GM12878 (cell line): ENCODE results near the gene SOWAHD. TPM values are rescaled to one million over a fixed set of nuclear protein-coding genes. Genes with fewer than 3 reads are reported as not detected.
A peak's percentile ranks its signal among the peaks of the same experiment; 100 is the strongest.

Experiments
- ATAC-seq: fragments of 200-7000 bp; cut with Tn5 transposase; 3 replicates; pipeline ENCODE4 v1.9.1; 2020; ENCODE audit warnings: mild to moderate bottlenecking, moderate library complexity
- BruUV-seq: library from RNA; stranded (reverse); fragments of 400-500 nt; replicated peaks from 2 replicates; lab custom pipeline; 2021; lab: Mats Ljungman, UMichigan
- CTCF ChIA-PET: fragments of 300-600 bp; sonication (Branson Sonifier 250); formaldehyde crosslinking; extraction: SDS; loops from one replicate; lab custom pipeline; 2021; ENCODE audit warnings: inconsistent platforms; lab: Yijun Ruan, JAX
- POLR2A ChIA-PET: fragments of 350-600 bp; formaldehyde crosslinking; extraction: SDS; loops from one replicate; lab custom pipeline; 2021; ENCODE audit warnings: inconsistent platforms; lab: Charles Lee
- RAD21 ChIA-PET: fragments of 300-600 bp; sonication (Branson Sonifier 250); formaldehyde crosslinking; loops from one replicate; lab custom pipeline; 2023; ENCODE audit warnings: antibody characterized with exemption; ENCODE audit not compliant: unreplicated experiment; lab: Charles Lee
- SMC1A ChIA-PET: fragments of 300-600 bp; sonication (Branson Sonifier 250); formaldehyde crosslinking; loops from one replicate; lab custom pipeline; 2023; ENCODE audit not compliant: unreplicated experiment, uncharacterized antibody; lab: Charles Lee
- DNase-seq: peaks from one replicate; pipeline ENCODE4 v3.0.0-alpha.2; 2011; ENCODE audit warnings: low read depth, low spot score
- FAIRE-seq: peaks from 3 replicates; lab custom pipeline; 2011; peaks lifted over from hg19 to GRCh38; lab: Jason Lieb, UNC
- H2AFZ ChIP-seq: 2 replicates; pipeline ENCODE4 v1.6.0; 2011; ENCODE audit warnings: low read depth, low read length, control low read depth; ENCODE audit not compliant: control insufficient read depth
- H3K27ac ChIP-seq: 2 replicates; pipeline ENCODE4 v1.5.1; 2011; ENCODE audit warnings: control low read depth; ENCODE audit not compliant: control insufficient read depth, insufficient read depth
- H3K27me3 ChIP-seq, 2 experiments: replicated peaks in 1 of 2; 2 replicates each; pipeline versions ENCODE4 v1.6.0 to v1.6.1; 2011; ENCODE audit warnings: low read length in 1 of 2; ENCODE audit not compliant: control insufficient read depth in 2 of 2, insufficient read depth in 2 of 2
- H3K36me3 ChIP-seq, 2 experiments: 2 replicates each; pipeline ENCODE4 v1.5.1; 2011; ENCODE audit warnings: low read length in 1 of 2; ENCODE audit not compliant: control insufficient read depth in 2 of 2, insufficient read depth in 2 of 2
- H3K4me1 ChIP-seq: 2 replicates; pipeline ENCODE4 v1.6.1; 2011; ENCODE audit warnings: mild to moderate bottlenecking, low read length, moderate library complexity, mixed read lengths; ENCODE audit not compliant: control insufficient read depth, insufficient read depth
- H3K4me2 ChIP-seq: 2 replicates; pipeline ENCODE4 v1.6.0; 2011; ENCODE audit warnings: control low read depth; ENCODE audit not compliant: control insufficient read depth, insufficient read depth
- H3K4me3 ChIP-seq: fragments of 200-600 bp; sonication (generic); 2 replicates; pipeline ENCODE4 v1.5.1; 2016
- H3K79me2 ChIP-seq: 2 replicates; pipeline ENCODE4 v1.6.0; 2011; ENCODE audit warnings: low read length; ENCODE audit not compliant: control insufficient read depth, insufficient read depth
- H3K9ac ChIP-seq: 2 replicates; pipeline ENCODE4 v1.8.0; 2011; ENCODE audit warnings: low read length, control low read depth, mixed read lengths; ENCODE audit not compliant: control insufficient read depth, insufficient read depth
- H3K9me3 ChIP-seq: replicated peaks from 3 replicates; pipeline ENCODE4 v1.5.1; 2011; ENCODE audit warnings: mild to moderate bottlenecking, low read length; ENCODE audit not compliant: control insufficient read depth, insufficient read depth
- H4K20me1 ChIP-seq: 2 replicates; pipeline ENCODE4 v1.6.0; 2011; ENCODE audit not compliant: control insufficient read depth, insufficient read depth
- ATF7 ChIP-seq: fragments of 450-650 bp; IDR thresholded peaks from 2 replicates; pipeline ENCODE4 v1.6.1; 2016; ENCODE audit warnings: low read depth, mild to moderate bottlenecking
- BHLHE40 ChIP-seq, 2 experiments: fragments of 450-650 bp in 1 of 2; IDR thresholded peaks; 2 replicates each; pipeline ENCODE4 v1.6.1; 2011 to 2017; ENCODE audit warnings: low read depth in 2 of 2, borderline replicate concordance in 1 of 2, improper control_type of control experiment in 1 of 2, low read length in 1 of 2, mild to moderate bottlenecking in 1 of 2
- DPF2 ChIP-seq: fragments of 450-650 bp; IDR thresholded peaks from 2 replicates; pipeline ENCODE4 v1.6.1; 2017; ENCODE audit warnings: mild to moderate bottlenecking
- NR2C2 ChIP-seq: IDR thresholded peaks from 2 replicates; pipeline ENCODE4 v1.6.1; 2011; ENCODE audit warnings: borderline replicate concordance, low read depth; ENCODE audit not compliant: control insufficient read depth, insufficient read length
- PML ChIP-seq: IDR thresholded peaks from 2 replicates; pipeline ENCODE4 v1.6.1; 2012; ENCODE audit warnings: low read length, inconsistent platforms
- POLR2AphosphoS5 ChIP-seq: IDR thresholded peaks from 2 replicates; pipeline ENCODE4 v1.6.1; 2011; ENCODE audit warnings: mild to moderate bottlenecking, low read length, inconsistent platforms
- PRDM15 ChIP-seq: fragments of 450-650 bp; formaldehyde crosslinking; IDR thresholded peaks from 2 replicates; pipeline ENCODE4 v1.4.0; 2020; ENCODE audit warnings: mild to moderate bottlenecking, moderate library complexity
- RAD21 ChIP-seq: IDR thresholded peaks from 2 replicates; pipeline ENCODE4 v1.6.1; 2011; ENCODE audit warnings: mild to moderate bottlenecking, low read depth, low read length, moderate library complexity; ENCODE audit not compliant: insufficient read depth
- RFX5 ChIP-seq: IDR thresholded peaks from 2 replicates; pipeline ENCODE4 v1.6.1; 2011; ENCODE audit warnings: low read depth, low read length, improper control_type of control experiment
- SIX5 ChIP-seq: IDR thresholded peaks from 2 replicates; pipeline ENCODE4 v1.6.1; 2011; ENCODE audit warnings: mild to moderate bottlenecking, low read depth, low read length, moderate library complexity; ENCODE audit not compliant: severe bottlenecking
- SMARCA5 ChIP-seq: fragments of 450-650 bp; IDR thresholded peaks from 2 replicates; pipeline ENCODE4 v1.6.1; 2017; ENCODE audit warnings: mild to moderate bottlenecking
- SUPT20H ChIP-seq: IDR thresholded peaks from 2 replicates; pipeline ENCODE4 v1.6.1; 2011; ENCODE audit warnings: low read depth, mild to moderate bottlenecking, low read length, moderate library complexity, borderline replicate concordance; ENCODE audit not compliant: control insufficient read depth
- ZNF217 ChIP-seq: fragments of 450-650 bp; IDR thresholded peaks from 2 replicates; pipeline ENCODE4 v1.6.1; 2017; ENCODE audit warnings: antibody characterized with exemption, mild to moderate bottlenecking
- ZNF274 ChIP-seq: IDR thresholded peaks from one replicate; pipeline ENCODE4 v1.8.0; 2011; ENCODE audit not compliant: insufficient read length, insufficient read depth
- WGBS: methylation state at CpG from one replicate; pipeline ENCODE4 v1.1.6; 2016; ENCODE audit warnings: low lambda C conversion rate; ENCODE audit not compliant: insufficient replicate concordance, insufficient coverage; ENCODE audit errors: missing lambda C conversion rate; 5-methylcytosine and 5-hydroxymethylcytosine counted together
- in situ Hi-C: fragments of 300-500 bp; cut with MboI; formaldehyde crosslinking; loops from 9 replicates; pipeline ENCODE4 v1.14.3; 2018; ENCODE audit warnings: mixed read lengths
- intact Hi-C: fragments of 100-400 bp; cut with micrococcal nuclease; formaldehyde crosslinking; loops from one replicate; pipeline ENCODE4 v1.14.2; 2022; ENCODE audit not compliant: unreplicated experiment
- polyA plus RNA-seq, 11 experiments: library from polyadenylated mRNA; depleted of rRNA in 4 of 11; unstranded in 6 of 11; stranded (reverse) in 5 of 11; fragments of >200 nt; fragmentation: Nextera tagmentation in 4 of 11; fragmentation: Illumina TruSeq in 1 of 11; extraction: Ambion mirVana in 4 of 11; extraction: Trizol in 1 of 11; gene quantifications; 1 replicate in 1 of 11; 2 replicates in 10 of 11; pipeline versions ENCODE4 v1.2.1 to v1.2.3, GENCODE V29; 2011 to 2016; ENCODE audit warnings: inconsistent platforms in 2 of 11, missing spikeins in 2 of 11, low read depth in 1 of 11
- total RNA-seq, 4 experiments: library from RNA; depleted of rRNA in 3 of 4; stranded (reverse); fragments of >200 nt in 3 of 4; fragmentation: Illumina TruSeq in 1 of 4; extraction: Trizol in 1 of 4; gene quantifications; 2 replicates each; pipeline versions ENCODE4 v1.2.1 to v1.2.3, GENCODE V29; 2013 to 2021
- TF ChIP-seq, protein P1 (sequence below), 3 experiments: IDR thresholded peaks in 2 of 3; conservative IDR thresholded peaks in 1 of 3; 2 replicates each; pipeline ENCODE4 v1.5.1; 2011; ENCODE audit warnings: low read depth in 3 of 3, low read length in 3 of 3, mild to moderate bottlenecking in 3 of 3, control low read depth in 2 of 3, moderate library complexity in 2 of 3, inconsistent platforms in 1 of 3, mixed read lengths in 1 of 3; ENCODE audit not compliant: control insufficient read depth in 2 of 3, insufficient read depth in 1 of 3; ENCODE audit errors: extremely low read depth in 1 of 3

The SOWAHD gene
- total and polyA plus RNA-seq, 10 of the 15 experiments (the other 5 are each of a cell fraction or from before 2014, with no cell fraction given), result 0.27 to 7.4 (median 2.6) TPM

- TF ChIP-seq RAD21 (peak; percentile 45), SIX5 (no peak), DPF2 (0 out of 2 replicates have a peak, but pooled peaks have one; percentile 22)
Measured at GRCh38 chrX:119790977-119791436, 32.6 kb downstream of the SOWAHD start (continued).

- in situ Hi-C loops, result no loop called here
- Histone ChIP-seq H3K79me2 (peaks cover 50% of the 10 kb centered on the region), H3K9ac (peak within 1 kb of the TSS; percentile 93), H4K20me1 (no peaks in the 10 kb centered on the region; the same call in 1 of the 2 replicates), H3K27me3 (no peaks in the 10 kb centered on the region), H3K4me2 (peak within 1 kb of the TSS; percentile 69), H3K4me3 (peak within 1 kb of the TSS; percentile 76), H3K9me3 (no peaks in the 10 kb centered on the region), H3K27ac (peak within 1 kb of the TSS; percentile 90), H2AFZ (peak within 1 kb of the TSS; percentile 75), H3K4me1 (no peaks in the 10 kb centered on the region; the same call in 1 of the 2 replicates), H3K36me3 (peaks cover 2 to 6% of the 10 kb centered on the region in 2 experiments; a peak in 2 of 4 replicates)
- peak; percentile 51 for DNase-seq
- ATAC-seq, result peak; percentile 90
- intact Hi-C loops, result loop anchor here (2.0 to 5.0 kb wide), 3 partner anchors 61 to 151 kb away; partner anchors contain the start of genes NKAP and UPF3B
- TSS peak; percentile 90 for BruUV-seq
- no peak for FAIRE-seq
- 37% methylated on average over 57 of the region's 58 CpGs for WGBS
- SMC1A ChIA-PET, result interaction anchor here (0.7 to 1.7 kb wide), 15 partner anchors 30 to 322 kb away, joined by 3 to 10 read pairs (median 3); partner anchors contain the start of genes RNF113A, SOWAHD and UPF3B
- RAD21 ChIA-PET, result interaction anchor here (0.8 to 3.3 kb wide), 21 partner anchors 16 to 674 kb away, joined by 3 to 21 read pairs (median 4); partner anchors contain the start of genes NDUFA1, NKRF, RNF113A and SOWAHD
- CTCF ChIA-PET, result interaction anchor here (0.7 to 1.9 kb wide), 13 partner anchors 11 to 156 kb away, joined by 3 to 10 read pairs (median 4); partner anchors contain the start of genes SOWAHD and UPF3B
- POLR2A ChIA-PET, result interaction anchor here (0.5 to 2.2 kb wide), 18 partner anchors 16 to 406 kb away, joined by 3 to 24 read pairs (median 4); partner anchors contain the start of genes NDUFA1, RNF113A, SEPTIN6 and SOWAHD
- TF ChIP-seq POLR2AphosphoS5 (peak; percentile 98), SMARCA5 (no peak), ZNF217 (no peak), RFX5 (no peak), ATF7 (peak; percentile 72; the same call in 1 of the 2 replicates), BHLHE40 (IDR thresholded peaks at IDR 0.05; ENCODE audit: borderline replicate concordance in 1 of 2, low read depth in 2 of 2, low read length in 1 of 2) (peak; percentile 26 to 58; a peak in 1 of 4 replicates), NR2C2 (no peak), PRDM15 (no peak), SUPT20H (no peak), PML (peak; percentile 87; the same call in 1 of the 2 replicates), ZNF274 (no peak)
- TF ChIP-seq, protein P1, sequence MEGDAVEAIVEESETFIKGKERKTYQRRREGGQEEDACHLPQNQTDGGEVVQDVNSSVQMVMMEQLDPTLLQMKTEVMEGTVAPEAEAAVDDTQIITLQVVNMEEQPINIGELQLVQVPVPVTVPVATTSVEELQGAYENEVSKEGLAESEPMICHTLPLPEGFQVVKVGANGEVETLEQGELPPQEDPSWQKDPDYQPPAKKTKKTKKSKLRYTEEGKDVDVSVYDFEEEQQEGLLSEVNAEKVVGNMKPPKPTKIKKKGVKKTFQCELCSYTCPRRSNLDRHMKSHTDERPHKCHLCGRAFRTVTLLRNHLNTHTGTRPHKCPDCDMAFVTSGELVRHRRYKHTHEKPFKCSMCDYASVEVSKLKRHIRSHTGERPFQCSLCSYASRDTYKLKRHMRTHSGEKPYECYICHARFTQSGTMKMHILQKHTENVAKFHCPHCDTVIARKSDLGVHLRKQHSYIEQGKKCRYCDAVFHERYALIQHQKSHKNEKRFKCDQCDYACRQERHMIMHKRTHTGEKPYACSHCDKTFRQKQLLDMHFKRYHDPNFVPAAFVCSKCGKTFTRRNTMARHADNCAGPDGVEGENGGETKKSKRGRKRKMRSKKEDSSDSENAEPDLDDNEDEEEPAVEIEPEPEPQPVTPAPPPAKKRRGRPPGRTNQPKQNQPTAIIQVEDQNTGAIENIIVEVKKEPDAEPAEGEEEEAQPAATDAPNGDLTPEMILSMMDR (IDR thresholded peaks at IDR 0.05 in 2 of 3, conservative IDR thresholded peaks at IDR 0.05 in 1 of 3; ENCODE audit: control insufficient read depth in 2 of 3, extremely low read depth in 1 of 3, insufficient read depth in 1 of 3, low read depth in 3 of 3, low read length in 3 of 3), result no peak
Measured at GRCh38 chrX:119791437-119792231, 33.2 kb downstream of the SOWAHD start, which contains the start of gene RPL39. TSS of gene RPL39 (minus strand) at chrX:119791630. CDS start at chrX:119791576, 54 bp downstream.
